ENCODE data around the gene EGFL7. TPM values are rescaled to one million over a fixed set of nuclear protein-coding genes. Genes with fewer than 3 reads are reported as not detected.

EGFL7 gene
- total RNA-seq, 1 experiment from 2014 or later = 38.0 TPM

DNA sequence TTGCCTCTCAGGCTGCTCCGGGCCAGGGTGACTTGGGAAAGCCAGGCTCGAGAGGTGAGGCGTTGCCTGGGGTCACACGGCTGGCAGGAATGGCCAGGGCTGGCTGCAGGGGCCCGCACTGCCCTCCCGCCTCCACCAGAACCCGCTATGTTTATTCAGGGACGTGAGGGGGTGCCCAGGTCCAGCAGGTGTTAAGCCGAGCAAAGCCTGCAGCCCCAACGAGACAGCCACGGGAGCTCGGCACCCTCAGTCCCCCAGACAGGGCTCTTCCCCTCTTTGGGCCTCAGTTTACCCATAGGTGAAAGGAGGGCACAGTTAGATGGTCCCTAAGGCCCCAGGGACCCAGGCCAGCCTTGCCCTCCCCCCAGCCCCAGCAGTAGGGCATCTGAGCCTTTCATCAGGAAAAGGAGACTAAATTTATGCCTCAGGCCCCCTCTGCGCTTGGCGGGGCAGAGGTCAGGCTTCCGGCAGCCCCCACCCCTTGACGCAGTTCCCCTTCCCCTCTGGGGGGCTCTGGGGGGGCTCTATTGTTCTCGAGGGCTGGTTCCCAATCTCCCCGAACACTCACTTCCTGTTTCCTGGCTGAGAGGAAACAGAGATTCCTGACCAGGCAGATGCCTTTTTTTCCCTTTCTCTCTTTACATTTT is 7.1 kb upstream of the EGFL7 start:
- H3K23me2 ChIP-seq (ENCODE audit: insufficient read length, low read depth, low read length, poor library complexity, severe bottlenecking) = no peaks in the 10 kb centered on the region
- TF ChIP-seq, protein P1, sequence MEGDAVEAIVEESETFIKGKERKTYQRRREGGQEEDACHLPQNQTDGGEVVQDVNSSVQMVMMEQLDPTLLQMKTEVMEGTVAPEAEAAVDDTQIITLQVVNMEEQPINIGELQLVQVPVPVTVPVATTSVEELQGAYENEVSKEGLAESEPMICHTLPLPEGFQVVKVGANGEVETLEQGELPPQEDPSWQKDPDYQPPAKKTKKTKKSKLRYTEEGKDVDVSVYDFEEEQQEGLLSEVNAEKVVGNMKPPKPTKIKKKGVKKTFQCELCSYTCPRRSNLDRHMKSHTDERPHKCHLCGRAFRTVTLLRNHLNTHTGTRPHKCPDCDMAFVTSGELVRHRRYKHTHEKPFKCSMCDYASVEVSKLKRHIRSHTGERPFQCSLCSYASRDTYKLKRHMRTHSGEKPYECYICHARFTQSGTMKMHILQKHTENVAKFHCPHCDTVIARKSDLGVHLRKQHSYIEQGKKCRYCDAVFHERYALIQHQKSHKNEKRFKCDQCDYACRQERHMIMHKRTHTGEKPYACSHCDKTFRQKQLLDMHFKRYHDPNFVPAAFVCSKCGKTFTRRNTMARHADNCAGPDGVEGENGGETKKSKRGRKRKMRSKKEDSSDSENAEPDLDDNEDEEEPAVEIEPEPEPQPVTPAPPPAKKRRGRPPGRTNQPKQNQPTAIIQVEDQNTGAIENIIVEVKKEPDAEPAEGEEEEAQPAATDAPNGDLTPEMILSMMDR (conservative IDR thresholded peaks at IDR 0.05) = no peak
- H3K79me2 ChIP-seq (ENCODE audit: insufficient read depth, low read length) = no peaks in the 10 kb centered on the region
- no peaks in the 10 kb centered on the region for H3K79me1 ChIP-seq (ENCODE audit: insufficient read depth, low read depth, low read length, poor library complexity, severe bottlenecking)
- no peak overlapping the region for H4K91ac ChIP-seq (ENCODE audit: insufficient read length, low read depth, low read length)
- H4K8ac ChIP-seq (replicated peaks; ENCODE audit: insufficient read length, low read depth, low read length) = no peak overlapping the region
- H3K14ac ChIP-seq (ENCODE audit: insufficient read depth, low read length) = 0 out of 2 replicates have a peak overlapping the region, but pooled peaks have one; percentile 61
- WGBS (ENCODE audit: extremely low coverage, insufficient read length, low lambda C conversion rate) = no CpG with 5 or more reads among the region's 18 CpGs
- no peak overlapping the region for H2AFZ ChIP-seq (ENCODE audit: low read length)
- no peak overlapping the region for H3K4ac ChIP-seq (ENCODE audit: low read depth, low read length)
- Mint-ChIP-seq H3K4me3 (no peak overlapping the region), H3K9me3 (no peaks in the 10 kb centered on the region), H3K27ac (no peak overlapping the region), H3K27me3 (ENCODE audit: low read depth) (0 out of 2 replicates have a peak, but pooled peaks cover 3% of the 10 kb centered on the region), H3K36me3 (ENCODE audit: insufficient read depth in 1 of 3, low read depth in 3 of 3) (no peaks in the 10 kb centered on the region), H3K4me1 (peaks cover 0 to 2% of the 10 kb centered on the region in 2 experiments; a peak in 1 of 4 replicates)
- H3K23ac ChIP-seq (ENCODE audit: insufficient read length, low read depth, low read length) = no peak overlapping the region
- H3K4me1 ChIP-seq (ENCODE audit: insufficient read depth, low read length) = no peaks in the 10 kb centered on the region
- no peaks in the 10 kb centered on the region for H3K27me3 ChIP-seq (ENCODE audit: insufficient read depth, low read length)
- no peak for DNase-seq
- no peaks in the 10 kb centered on the region for H4K20me1 ChIP-seq (ENCODE audit: control insufficient read depth, insufficient read depth, insufficient read length)
- no peak overlapping the region for H2BK15ac ChIP-seq (ENCODE audit: low read depth, low read length)
- H3K27ac ChIP-seq (ENCODE audit: insufficient read length, low read depth, low read length) = no peak overlapping the region
- no peak overlapping the region for H2BK5ac ChIP-seq (ENCODE audit: insufficient read length, low read length)
- no peak overlapping the region for H4K5ac ChIP-seq (ENCODE audit: insufficient read length, low read depth, low read length)
- H2AK5ac ChIP-seq (ENCODE audit: insufficient read length, low read length) = no peak overlapping the region
- no peak overlapping the region for H3K56ac ChIP-seq (ENCODE audit: insufficient read length, low read depth, low read length)
- no peak overlapping the region for H2BK20ac ChIP-seq (ENCODE audit: low read depth, low read length, poor library complexity, severe bottlenecking)
- H3K4me2 ChIP-seq (ENCODE audit: insufficient read depth, insufficient read length, low read length) = no peak overlapping the region
- H2BK12ac ChIP-seq (ENCODE audit: insufficient read length, low read depth, low read length) = no peak overlapping the region
- no peaks in the 10 kb centered on the region for H3K9me3 ChIP-seq (ENCODE audit: control insufficient read depth, low read depth, low read length)
- no peak overlapping the region for H2BK120ac ChIP-seq (ENCODE audit: low read depth, low read length, poor library complexity, severe bottlenecking)
- H3K18ac ChIP-seq (ENCODE audit: insufficient read length, low read depth, low read length) = no peak overlapping the region
- H3T11ph ChIP-seq (ENCODE audit: low read length) = no peak overlapping the region
- H3K9ac ChIP-seq (ENCODE audit: extremely low read depth, insufficient read length, low read length) = no peak overlapping the region

Measured in H9 (cell line).